ENCODE measurements around the gene PXDN. TPM values are rescaled to one million over a fixed set of nuclear protein-coding genes. Genes with fewer than 3 reads are reported as not detected.

Gene PXDN
- total RNA-seq = 210 TPM

GRCh38 chr2:1744446-1745170 is at the start of gene PXDN:
Gene PXDN (minus strand): TSS chr2:1744515. CDS start chr2:1744455, 60 bp downstream.

Data from metanephros (tissue), 1 donor.